ENCODE data around the gene STK10.

GRCh38 chr5:172183881-172184280 lies 4.1 kb downstream of the STK10 start:
- TF ChIP-seq CREB1 (IDR thresholded peaks at IDR 0.05; ENCODE audit: low read depth) (no peak), TEAD4 (IDR thresholded peaks at IDR 0.05) (no peak), YY1 (IDR thresholded peaks at IDR 0.05; ENCODE audit: low read depth) (no peak), CEBPB (IDR thresholded peaks at IDR 0.05) (no peak), EP300 (IDR thresholded peaks at IDR 0.05; ENCODE audit: borderline replicate concordance) (no peak), MAX (IDR thresholded peaks at IDR 0.05) (no peak), RAD21 (IDR thresholded peaks at IDR 0.05; ENCODE audit: low read depth) (no peak), USF1 (IDR thresholded peaks at IDR 0.05) (no peak), REST (IDR thresholded peaks at IDR 0.05; ENCODE audit: low read depth) (no peak), ZBTB7A (IDR thresholded peaks at IDR 0.05; ENCODE audit: low read depth) (no peak)

Data from Ishikawa (cell line).